Breast epithelium (tissue), 3 donors: ENCODE data around the gene CHRM5.

Source experiments
- CTCF ChIP-seq, 3 donors: fragments of 450-650 bp; IDR thresholded peaks; one replicate each; pipeline ENCODE4 v1.5.1; 2016 to 2017; ENCODE audit warnings: antibody characterized with exemption in 3 of 3, mild to moderate bottlenecking in 3 of 3, moderate library complexity in 3 of 3
- POLR2A ChIP-seq: fragments of 450-650 bp; IDR thresholded peaks from one replicate; pipeline ENCODE4 v1.6.1; 2016; ENCODE audit warnings: antibody characterized with exemption, mild to moderate bottlenecking, moderate library complexity
- POLR2AphosphoS5 ChIP-seq, 3 donors: sonication (generic); formaldehyde crosslinking; IDR thresholded peaks; one replicate each; pipeline ENCODE4 v1.6.1; 2017; ENCODE audit warnings: antibody characterized with exemption in 3 of 3

- TF ChIP-seq CTCF (IDR thresholded peaks at IDR 0.05) = no peak
- no peak for TF ChIP-seq POLR2AphosphoS5 (IDR thresholded peaks at IDR 0.05)
- no peak for TF ChIP-seq POLR2A
Measured at GRCh38 chr15:34059476-34059875, 91.2 kb downstream of the CHRM5 start.
